Thymus (tissue), 14 donors: ENCODE measurements around the gene CNTN1. TPM values are rescaled to one million over a fixed set of nuclear protein-coding genes. Genes with fewer than 3 reads are reported as not detected.

Experiments
- DNase-seq, 9 donors: peaks; one replicate each; pipeline ENCODE4 v3.0.0-alpha.2; 2013; ENCODE audit warnings: low spot score in 9 of 9, low read depth in 6 of 9, missing footprints in 1 of 9
- H3K27ac ChIP-seq, 2 donors: one replicate each; pipeline ENCODE4 v1.5.1; 2013; ENCODE audit warnings: control low read depth in 1 of 2, low read depth in 1 of 2, low read length in 1 of 2, mild to moderate bottlenecking in 1 of 2, moderate library complexity in 1 of 2
- H3K27me3 ChIP-seq, 2 donors: one replicate each; pipeline ENCODE4 v1.5.1; 2013; ENCODE audit warnings: low read length in 1 of 2; ENCODE audit not compliant: control insufficient read depth in 2 of 2, insufficient read depth in 1 of 2
- H3K36me3 ChIP-seq, 2 donors: one replicate each; pipeline ENCODE4 v1.5.1; 2013; ENCODE audit warnings: low read length in 1 of 2, mild to moderate bottlenecking in 1 of 2, moderate library complexity in 1 of 2; ENCODE audit not compliant: control insufficient read depth in 2 of 2, insufficient read depth in 2 of 2
- H3K4me1 ChIP-seq, 2 donors: one replicate each; pipeline ENCODE4 v1.5.1; 2013; ENCODE audit warnings: low read length in 2 of 2; ENCODE audit not compliant: control insufficient read depth in 2 of 2, insufficient read depth in 2 of 2
- H3K4me3 ChIP-seq, 2 donors: one replicate each; pipeline ENCODE4 v1.5.1; 2013; ENCODE audit warnings: low read length in 2 of 2, control low read depth in 1 of 2, mild to moderate bottlenecking in 1 of 2
- H3K9me3 ChIP-seq, 2 donors: one replicate each; pipeline ENCODE4 v1.5.1; 2013; ENCODE audit warnings: low read length in 1 of 2, mild to moderate bottlenecking in 1 of 2; ENCODE audit not compliant: control insufficient read depth in 2 of 2, insufficient read depth in 1 of 2
- WGBS: extraction: QIAGEN DNeasy Blood & Tissue Kit; methylation state at CpG from one replicate; pipeline ENCODE4 v1.1.7; 2013; 5-methylcytosine and 5-hydroxymethylcytosine counted together
- long read RNA-seq, 10 donors: transcript quantifications; one replicate each; lab custom pipeline, GENCODE V29; 2026
- polyA plus RNA-seq: library from polyadenylated mRNA; stranded (reverse); fragments of 200-250 nt; gene quantifications from one replicate; pipeline ENCODE4 v1.2.3, GENCODE V29; 2013
- total RNA-seq: library from RNA; stranded (reverse); fragments of 120-200 nt; gene quantifications from one replicate; pipeline ENCODE4 v1.2.4, GENCODE V29; 2013
- donor health status: healthy.

The CNTN1 gene
- total RNA-seq (5.6 TPM), polyA plus RNA-seq (0.27 TPM)
- long read RNA-seq, donor 1, result 0 reads
- long read RNA-seq, donor 2, result 0 reads
- long read RNA-seq, donor 3, result 0 reads
- long read RNA-seq, donor 4, result 0 reads
- long read RNA-seq, donor 5, full-length matches to known transcripts, result 2 of 2 reads
- long read RNA-seq, donor 5, partial matches to known transcripts, result 0 of 2 reads
- long read RNA-seq, donor 5, other reads (novel, unspliced or antisense), result 0 of 2 reads
- long read RNA-seq, donor 6, result 0 reads
- long read RNA-seq, donor 7, full-length matches to known transcripts, result 1 of 1 reads
- long read RNA-seq, donor 7, partial matches to known transcripts, result 0 of 1 reads
- long read RNA-seq, donor 7, other reads (novel, unspliced or antisense), result 0 of 1 reads
- long read RNA-seq, donor 8, result 0 reads
- long read RNA-seq, donor 9, result 0 reads
- long read RNA-seq, donor 10, result 0 reads

GRCh38 chr12:40691913-40692764 lies at the start of gene CNTN1:
TSS of gene CNTN1 (plus strand) at chr12:40692439.
- no peak within 1 kb of the TSS for H3K27ac ChIP-seq
- 8% methylated on average over 31 of the region's 31 CpGs for WGBS
- DNase-seq, result peak in 2 of 9 donors; percentile 2 to 15

GRCh38 chr12:40643506-40643905 lies 48.7 kb upstream of the CNTN1 start:
- H3K27me3 ChIP-seq, result no peaks in the 10 kb centered on the region
- H3K27ac ChIP-seq, result no peak overlapping the region
- H3K9me3 ChIP-seq, result peaks cover 0 to 9% of the 10 kb centered on the region in 2 donors
- H3K36me3 ChIP-seq, result no peaks in the 10 kb centered on the region
- DNase-seq, result no peak
- no peaks in the 10 kb centered on the region for H3K4me1 ChIP-seq
- H3K4me3 ChIP-seq, result no peak overlapping the region

More at GRCh38 chr12:40691913-40692764, at the start of gene CNTN1:
- Histone ChIP-seq H3K9me3 (no peaks in the 10 kb centered on the region), H3K27me3 (peaks cover 14 to 28% of the 10 kb centered on the region in 2 donors), H3K4me3 (peak within 1 kb of the TSS in 1 of 2 donors; percentile 33), H3K4me1 (no peaks in the 10 kb centered on the region), H3K36me3 (no peaks in the 10 kb centered on the region)

GRCh38 chr12:40643976-40644375 lies 48.3 kb upstream of the CNTN1 start:
- H3K27me3 ChIP-seq, result no peaks in the 10 kb centered on the region
- 89% methylated on average over 1 of the region's 1 CpG for WGBS
- peaks cover 0 to 9% of the 10 kb centered on the region in 2 donors for H3K9me3 ChIP-seq
- no peak for DNase-seq
- H3K36me3 ChIP-seq, result no peaks in the 10 kb centered on the region
- H3K27ac ChIP-seq, result no peak overlapping the region
- H3K4me1 ChIP-seq, result no peaks in the 10 kb centered on the region
- H3K4me3 ChIP-seq, result no peak overlapping the region

DNA sequence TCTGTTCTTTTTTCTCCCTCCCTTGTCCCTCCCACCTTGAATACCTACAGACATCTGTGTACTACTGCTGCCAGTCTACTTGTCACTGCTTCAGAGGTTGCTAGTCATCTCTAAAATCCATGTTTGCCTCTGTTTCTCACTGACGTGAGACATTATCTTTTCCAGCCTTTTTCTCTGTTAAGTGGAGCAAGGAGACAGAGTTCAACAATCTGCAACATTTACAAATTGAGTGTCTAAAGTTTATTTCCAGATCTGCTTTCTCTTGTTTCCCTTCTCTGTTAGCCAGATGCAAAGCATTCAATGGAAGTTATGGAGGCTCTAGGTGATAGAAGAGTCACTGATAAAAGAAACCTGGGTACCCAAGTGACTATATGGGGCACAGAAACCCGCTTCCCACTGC lies 47.5 kb upstream of the CNTN1 start:
- no peak for DNase-seq
- H3K9me3 ChIP-seq, result peaks cover 0 to 9% of the 10 kb centered on the region in 2 donors
- WGBS, result 84% methylated on average over 2 of the region's 2 CpGs

DNA sequence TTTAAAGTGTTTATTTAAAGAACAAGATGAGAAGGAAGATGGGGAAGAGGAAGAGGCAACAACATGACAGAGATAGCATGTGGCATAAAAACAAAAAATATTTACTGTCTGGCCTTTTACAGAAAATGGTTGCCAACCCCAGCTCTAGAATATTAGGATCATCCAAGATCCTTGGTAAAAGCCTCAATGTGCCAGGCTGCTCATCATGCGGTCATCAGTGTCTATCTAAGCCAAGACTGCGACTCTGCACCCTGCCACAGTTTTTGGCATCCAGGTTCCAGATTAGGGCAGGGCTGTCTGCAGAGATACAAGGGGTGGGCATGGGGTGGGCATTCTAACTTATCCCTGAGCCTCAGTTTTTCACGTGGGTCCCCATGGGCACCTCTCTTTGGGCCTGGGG lies 46.9 kb upstream of the CNTN1 start:
- H3K4me1 ChIP-seq, result no peaks in the 10 kb centered on the region
- H3K4me3 ChIP-seq, result no peak overlapping the region
- H3K27ac ChIP-seq, result no peak overlapping the region
- no peaks in the 10 kb centered on the region for H3K36me3 ChIP-seq
- H3K9me3 ChIP-seq, result peaks cover 0 to 9% of the 10 kb centered on the region in 2 donors
- DNase-seq, result no peak
- no peaks in the 10 kb centered on the region for H3K27me3 ChIP-seq
- 88% methylated on average over 3 of the region's 3 CpGs for WGBS

More for the DNA sequence above, 47.5 kb upstream of the CNTN1 start:
- Histone ChIP-seq H3K36me3 (no peaks in the 10 kb centered on the region), H3K4me1 (no peaks in the 10 kb centered on the region), H3K27ac (no peak overlapping the region), H3K27me3 (no peaks in the 10 kb centered on the region), H3K4me3 (no peak overlapping the region)

DNA sequence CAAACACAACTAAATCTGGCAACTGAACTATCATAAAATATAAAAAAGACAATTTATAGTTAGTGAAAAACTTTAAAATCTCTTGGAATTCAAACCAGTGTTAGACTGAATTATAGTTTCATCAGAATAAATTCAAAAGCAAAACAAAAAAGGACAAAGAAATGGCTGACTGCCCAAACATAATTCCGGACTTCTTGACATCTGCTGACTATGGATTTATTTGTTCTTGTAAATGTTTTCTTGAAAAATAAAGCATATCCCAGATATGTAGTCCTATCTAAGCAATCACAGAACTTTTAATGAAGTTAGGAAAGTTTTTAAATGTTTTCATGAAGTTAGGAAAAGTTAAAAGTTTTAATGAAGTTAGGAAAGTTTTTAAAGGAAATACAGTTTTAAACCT lies 45.8 kb upstream of the CNTN1 start:
- 86% methylated on average over 1 of the region's 1 CpG for WGBS
- DNase-seq, result no peak
- Histone ChIP-seq H3K27me3 (no peaks in the 10 kb centered on the region), H3K4me1 (no peaks in the 10 kb centered on the region), H3K27ac (no peak overlapping the region), H3K4me3 (no peak overlapping the region), H3K9me3 (peaks cover 0 to 9% of the 10 kb centered on the region in 2 donors), H3K36me3 (no peaks in the 10 kb centered on the region)

DNA sequence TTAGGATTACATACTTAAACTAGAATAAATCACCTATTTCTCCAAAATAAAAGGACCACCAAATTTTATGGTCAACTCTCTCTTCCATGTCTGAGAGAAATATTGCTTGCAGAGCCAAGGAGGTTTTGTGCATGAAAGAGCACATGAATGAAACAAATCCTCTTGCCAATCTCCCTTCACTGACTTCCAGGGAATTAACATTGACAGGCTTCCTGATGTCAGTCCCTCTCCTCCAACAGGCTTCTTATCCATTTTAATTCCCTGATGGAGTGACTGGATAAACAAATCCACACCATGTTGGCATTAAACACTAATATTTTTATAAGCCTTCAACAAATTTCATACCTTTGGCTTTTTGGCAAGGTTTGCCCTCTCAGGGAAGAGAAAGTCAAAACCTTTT lies 45.3 kb upstream of the CNTN1 start:
- H3K27me3 ChIP-seq, result no peaks in the 10 kb centered on the region
- no peaks in the 10 kb centered on the region for H3K4me1 ChIP-seq
- H3K27ac ChIP-seq, result no peak overlapping the region
- no peak overlapping the region for H3K4me3 ChIP-seq
- DNase-seq, result no peak
- H3K9me3 ChIP-seq, result peaks cover 0 to 9% of the 10 kb centered on the region in 2 donors
- H3K36me3 ChIP-seq, result no peaks in the 10 kb centered on the region

DNA sequence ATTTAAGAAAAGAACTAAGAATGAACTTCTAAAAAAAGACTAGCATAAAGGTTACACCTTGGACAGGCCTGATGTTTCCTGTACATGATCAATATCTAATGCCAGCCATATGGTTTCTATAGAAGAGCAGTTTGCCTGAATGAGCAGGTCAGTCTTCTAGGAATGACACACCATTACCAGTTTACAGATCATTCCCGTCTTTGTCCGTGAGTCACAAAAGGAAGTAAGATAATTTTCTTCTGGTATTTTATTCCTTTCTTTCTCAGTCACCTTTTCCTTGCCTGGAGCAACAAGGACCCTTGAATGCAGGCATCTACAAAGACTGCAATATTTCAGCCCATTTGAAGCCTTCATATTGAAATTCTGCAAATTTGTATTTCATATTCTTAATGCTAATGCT lies 44.6 kb upstream of the CNTN1 start:
- no peaks in the 10 kb centered on the region for H3K27me3 ChIP-seq
- H3K4me3 ChIP-seq, result no peak overlapping the region
- no peak overlapping the region for H3K27ac ChIP-seq
- DNase-seq, result no peak
- no peaks in the 10 kb centered on the region for H3K36me3 ChIP-seq
- WGBS, result 88% methylated on average over 2 of the region's 2 CpGs
- H3K9me3 ChIP-seq, result peaks cover 0 to 5% of the 10 kb centered on the region in 2 donors
- H3K4me1 ChIP-seq, result no peaks in the 10 kb centered on the region

DNA sequence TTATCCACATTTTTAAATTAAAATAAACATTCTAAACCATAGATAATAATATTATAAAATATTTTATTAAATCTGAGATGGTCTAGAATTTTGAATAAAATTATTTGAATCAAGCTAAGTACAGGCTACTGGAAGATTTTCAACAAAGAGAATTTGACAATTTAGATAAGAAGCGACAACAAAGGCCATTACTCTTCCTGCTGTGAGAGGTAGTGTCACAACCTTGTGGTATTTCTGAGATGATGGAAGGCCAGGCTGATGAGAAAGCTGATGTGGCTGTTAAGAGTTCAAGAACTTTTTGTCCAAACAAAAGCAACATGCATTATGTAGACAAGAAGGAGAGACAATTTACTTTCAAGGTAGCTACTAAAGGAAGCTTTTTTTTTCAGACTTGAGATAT lies 43.7 kb upstream of the CNTN1 start:
- Histone ChIP-seq H3K27me3 (no peaks in the 10 kb centered on the region), H3K4me3 (no peak overlapping the region), H3K4me1 (no peaks in the 10 kb centered on the region), H3K27ac (no peak overlapping the region), H3K9me3 (no peaks in the 10 kb centered on the region), H3K36me3 (no peaks in the 10 kb centered on the region)
- no peak for DNase-seq
- 91% methylated on average over 1 of the region's 1 CpG for WGBS
